Mucosa of descending colon (tissue), 3 donors: ENCODE measurements around the gene RNF19B. TPM values are rescaled to one million over a fixed set of nuclear protein-coding genes. Genes with fewer than 3 reads are reported as not detected.

ENCODE experiments used
- ATAC-seq: fragments of 200-7000 bp; cut with Tn5 transposase; one replicate; pipeline ENCODE4 v1.9.1; 2020; ENCODE audit warnings: mild to moderate bottlenecking, moderate library complexity
- DNase-seq, 3 donors: peaks; one replicate each; pipeline ENCODE4 v3.0.0-alpha.2; 2020
- H3K36me3 ChIP-seq: fragments of 200-600 bp; one replicate; pipeline ENCODE4 v1.8.0; 2021; ENCODE audit warnings: low read depth, mild to moderate bottlenecking
- H3K4me1 ChIP-seq: fragments of 200-600 bp; one replicate; pipeline ENCODE4 v1.8.0; 2021; ENCODE audit warnings: low read depth, mild to moderate bottlenecking
- H3K4me3 ChIP-seq: fragments of 200-600 bp; one replicate; pipeline ENCODE4 v1.8.0; 2021; ENCODE audit warnings: mild to moderate bottlenecking
- H3K9me3 ChIP-seq: fragments of 200-600 bp; one replicate; pipeline ENCODE4 v1.8.0; 2021; ENCODE audit warnings: mild to moderate bottlenecking
- intact Hi-C, 2 donors: fragments of 100-400 bp; cut with DNase I in 1 of 2; cut with micrococcal nuclease in 1 of 2; formaldehyde crosslinking; loops; one replicate each; pipeline versions ENCODE4 v1.11.0 to v1.11.1; 2022; cut with DNase I, micrococcal nuclease
- total RNA-seq, 3 donors: library from RNA; stranded (reverse); fragmentation: NEBNext Ultra II Directional in 2 of 3; extraction: Animal tissue kit (Norgen Biotek cat#: 25700) in 2 of 3; gene quantifications; one replicate each; pipeline versions ENCODE4 v1.2.1 to v1.2.4, GENCODE V29; 2021 to 2023
- TF ChIP-seq, protein P1 (sequence below): fragments of 200-600 bp; IDR thresholded peaks from one replicate; pipeline ENCODE4 v1.8.0; 2022; ENCODE audit warnings: antibody characterized with exemption, mild to moderate bottlenecking
- donor health status: DM: no; HTN: no; CAD: no; lungs with moderate emphysema.
- donor health status: DM: no; HTN: no; CAD: no.
- donor health status: DM: no; HTN: yes; CAD: no.

RNF19B gene
- total RNA-seq, 3 donors from 2014 or later, result 51.5 to 74.9 (median 68.0) TPM

DNA sequence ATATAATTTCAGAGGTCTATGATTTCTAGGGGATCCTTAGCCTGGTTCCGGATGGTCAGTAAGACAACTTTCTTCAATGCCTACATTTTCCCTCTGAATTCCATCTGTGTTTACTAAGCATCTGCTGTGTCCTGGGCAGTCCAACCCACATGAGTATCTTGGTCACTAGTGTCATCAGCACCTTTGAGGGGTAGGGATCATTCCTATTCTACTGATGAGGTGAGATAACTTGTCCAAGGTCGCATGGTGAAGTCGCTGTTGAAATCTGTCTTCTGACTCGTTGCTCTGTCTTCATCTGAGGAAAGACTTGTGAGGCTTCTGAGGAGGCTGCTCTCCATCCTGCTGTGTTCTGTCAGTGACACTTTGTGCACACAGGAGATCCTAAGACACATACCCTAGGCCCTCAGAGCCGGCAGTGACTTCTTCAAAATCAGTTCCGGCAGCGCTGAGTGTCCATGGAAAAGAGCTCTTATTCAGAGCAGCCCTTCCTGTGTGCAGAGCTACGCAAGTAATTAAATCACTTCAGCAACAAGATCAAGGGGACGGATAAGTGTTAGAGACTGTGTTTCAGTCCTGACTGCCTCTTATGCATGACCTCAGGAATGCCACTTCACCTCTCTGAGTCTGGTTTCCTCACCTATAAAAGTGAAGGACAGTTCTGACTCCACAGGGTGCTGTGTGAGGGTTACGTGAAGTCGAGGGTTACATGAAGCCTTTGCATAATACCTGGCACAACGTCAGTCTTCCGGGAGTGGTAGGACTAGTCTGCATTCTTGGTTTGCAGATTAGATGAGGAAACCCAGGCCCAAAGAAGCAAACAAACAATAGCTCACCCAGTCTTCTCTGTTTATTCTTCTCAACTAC is 43.7 kb upstream of the RNF19B start:
- H3K9me3 ChIP-seq, result no peaks in the 10 kb centered on the region
- peaks cover 3% of the 10 kb centered on the region for H3K4me1 ChIP-seq
- ATAC-seq (peak; percentile 70), DNase-seq (no peak)
- intact Hi-C loops, result no loop called here
- H3K4me3 ChIP-seq, result no peak overlapping the region
- peaks cover 10% of the 10 kb centered on the region for H3K36me3 ChIP-seq
- TF ChIP-seq, protein P1, sequence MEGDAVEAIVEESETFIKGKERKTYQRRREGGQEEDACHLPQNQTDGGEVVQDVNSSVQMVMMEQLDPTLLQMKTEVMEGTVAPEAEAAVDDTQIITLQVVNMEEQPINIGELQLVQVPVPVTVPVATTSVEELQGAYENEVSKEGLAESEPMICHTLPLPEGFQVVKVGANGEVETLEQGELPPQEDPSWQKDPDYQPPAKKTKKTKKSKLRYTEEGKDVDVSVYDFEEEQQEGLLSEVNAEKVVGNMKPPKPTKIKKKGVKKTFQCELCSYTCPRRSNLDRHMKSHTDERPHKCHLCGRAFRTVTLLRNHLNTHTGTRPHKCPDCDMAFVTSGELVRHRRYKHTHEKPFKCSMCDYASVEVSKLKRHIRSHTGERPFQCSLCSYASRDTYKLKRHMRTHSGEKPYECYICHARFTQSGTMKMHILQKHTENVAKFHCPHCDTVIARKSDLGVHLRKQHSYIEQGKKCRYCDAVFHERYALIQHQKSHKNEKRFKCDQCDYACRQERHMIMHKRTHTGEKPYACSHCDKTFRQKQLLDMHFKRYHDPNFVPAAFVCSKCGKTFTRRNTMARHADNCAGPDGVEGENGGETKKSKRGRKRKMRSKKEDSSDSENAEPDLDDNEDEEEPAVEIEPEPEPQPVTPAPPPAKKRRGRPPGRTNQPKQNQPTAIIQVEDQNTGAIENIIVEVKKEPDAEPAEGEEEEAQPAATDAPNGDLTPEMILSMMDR, result no peak

GRCh38 chr1:33007190-33008050 is 42.8 kb upstream of the RNF19B start:
- intact Hi-C loops, result no loop called here
- DNase-seq (peak in 1 of 3 donors; percentile 46), ATAC-seq (peak; percentile 81)
- Histone ChIP-seq H3K4me1 (peaks cover 3% of the 10 kb centered on the region), H3K9me3 (no peaks in the 10 kb centered on the region), H3K4me3 (no peak overlapping the region), H3K36me3 (peaks cover 10% of the 10 kb centered on the region)
- TF ChIP-seq, protein P1, result no peak

GRCh38 chr1:33005838-33006421 is 41.3 kb upstream of the RNF19B start:
- no peaks in the 10 kb centered on the region for H3K9me3 ChIP-seq
- TF ChIP-seq, protein P1, result no peak
- no peak for DNase-seq
- H3K4me1 ChIP-seq, result peaks cover 3% of the 10 kb centered on the region
- no peak for ATAC-seq
- no peak overlapping the region for H3K4me3 ChIP-seq
- intact Hi-C loops, result no loop called here
- peaks cover 1% of the 10 kb centered on the region for H3K36me3 ChIP-seq

DNA sequence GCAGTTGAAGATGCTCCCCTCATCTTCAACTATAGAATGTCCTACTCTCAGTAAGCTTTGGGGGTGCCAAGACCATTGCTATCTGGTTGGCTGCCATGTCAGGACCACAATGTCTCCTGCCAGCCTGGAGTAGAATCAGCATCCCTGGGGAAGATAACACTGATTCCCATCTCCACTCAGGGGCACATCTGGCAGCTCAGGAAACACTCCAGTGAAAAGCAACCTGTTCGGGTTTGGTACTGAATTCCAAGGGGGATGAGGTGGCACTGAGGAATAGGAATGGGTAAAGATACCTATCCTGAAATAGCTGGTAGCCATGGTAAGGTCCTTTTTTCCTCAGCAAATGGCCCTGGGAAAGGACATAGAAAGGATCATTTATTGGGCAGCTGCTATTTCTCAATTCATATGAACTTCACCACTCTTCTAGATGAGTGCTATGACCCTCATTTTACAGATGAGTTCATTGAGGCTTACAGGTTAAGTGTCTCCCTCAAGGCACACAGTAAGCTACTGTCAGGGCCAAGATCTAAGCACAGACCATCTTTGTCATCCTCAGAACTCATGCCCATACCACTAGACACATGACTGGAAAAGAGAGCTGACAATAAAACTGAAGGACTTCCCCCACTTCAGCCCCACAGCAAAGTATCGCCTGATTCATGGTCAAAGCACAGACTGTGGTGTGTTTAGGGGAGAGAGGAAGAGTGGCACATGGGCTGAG is 40.7 kb upstream of the RNF19B start:
- Histone ChIP-seq H3K9me3 (no peaks in the 10 kb centered on the region), H3K36me3 (no peaks in the 10 kb centered on the region), H3K4me1 (no peaks in the 10 kb centered on the region), H3K4me3 (no peak overlapping the region)
- intact Hi-C loops, result no loop called here
- TF ChIP-seq, protein P1, result no peak
- no peak for ATAC-seq
- DNase-seq, result no peak

- DNase-seq (no peak), ATAC-seq (no peak)
- Histone ChIP-seq H3K4me1 (no peaks in the 10 kb centered on the region), H3K9me3 (no peaks in the 10 kb centered on the region), H3K4me3 (no peak overlapping the region), H3K36me3 (no peaks in the 10 kb centered on the region)
- intact Hi-C loops, result no loop called here
- TF ChIP-seq, protein P1, result no peak
Observed at GRCh38 chr1:33004613-33005012, 40.0 kb upstream of the RNF19B start.
